HepG2 (cell line): ENCODE data around the gene PCBD1. TPM values are rescaled to one million over a fixed set of nuclear protein-coding genes. Genes with fewer than 3 reads are reported as not detected.
"Not testable (repeated sequence)": the region's sequence is repeated elsewhere in the genome, so short reads cannot be mapped to it uniquely, and the experiment has no call there.

Experiments
- ATAC-seq: fragments of 200-7000 bp; cut with Tn5 transposase; 3 replicates; pipeline ENCODE4 v1.9.1; 2020; ENCODE audit warnings: mild to moderate bottlenecking, moderate library complexity
- BruUV-seq: library from RNA; stranded (reverse); fragments of 400-500 nt; replicated peaks from 2 replicates; lab custom pipeline; 2021; lab: Mats Ljungman, UMichigan
- CTCF ChIA-PET: fragments of 300-600 bp; formaldehyde crosslinking; extraction: SDS; loops from one replicate; lab custom pipeline; 2021; ENCODE audit warnings: low total read pairs, inconsistent platforms, low intra/inter-chr PET ratio; lab: Yijun Ruan, JAX
- POLR2A ChIA-PET: fragments of 350-600 bp; sonication (Branson Sonifier 250); formaldehyde crosslinking; loops from one replicate; lab custom pipeline; 2020; ENCODE audit warnings: antibody characterized with exemption, inconsistent platforms; lab: Yijun Ruan, JAX
- DNase-seq: peaks from one replicate; pipeline ENCODE4 v3.0.0-alpha.2; 2015; ENCODE audit warnings: low spot score
- FAIRE-seq: peaks from 3 replicates; lab custom pipeline; 2011; peaks lifted over from hg19 to GRCh38; lab: Jason Lieb, UNC
- H2AFZ ChIP-seq: one replicate; pipeline ENCODE4 v1.6.1; 2011; ENCODE audit warnings: low read length, inconsistent platforms
- H3K27ac ChIP-seq: fragments of 300-600 bp; 3 replicates; pipeline ENCODE4 v1.8.0; 2011; ENCODE audit warnings: mixed run types, mild to moderate bottlenecking, mixed read lengths, low read length, inconsistent platforms; ENCODE audit not compliant: insufficient read depth; ENCODE audit errors: extremely low read length
- H3K27me3 ChIP-seq, 2 experiments: fragments of 200-600 bp in 1 of 2; 2 replicates in 1 of 2; 3 replicates in 1 of 2; pipeline versions ENCODE4 v1.6.0 to v1.8.0; 2011; ENCODE audit warnings: low read length in 2 of 2, mild to moderate bottlenecking in 2 of 2, moderate library complexity in 2 of 2, inconsistent platforms in 1 of 2; ENCODE audit not compliant: insufficient read depth in 2 of 2, control insufficient read depth in 1 of 2
- H3K36me3 ChIP-seq, 2 experiments: fragments of 200-600 bp in 1 of 2; replicated peaks in 1 of 2; 2 replicates in 1 of 2; 3 replicates in 1 of 2; pipeline versions ENCODE4 v1.5.1 to v1.8.0; 2011; ENCODE audit warnings: low read length in 2 of 2, inconsistent platforms in 1 of 2; ENCODE audit not compliant: insufficient read depth in 2 of 2, control insufficient read depth in 1 of 2
- H3K4me1 ChIP-seq: 2 replicates; pipeline ENCODE4 v1.5.1; 2012; ENCODE audit warnings: low read length, inconsistent platforms; ENCODE audit not compliant: insufficient read depth
- H3K4me2 ChIP-seq: 2 replicates; pipeline ENCODE4 v1.6.0; 2011; ENCODE audit warnings: low read depth, low read length, inconsistent platforms
- H3K4me3 ChIP-seq, 3 experiments: fragments of 200-600 bp in 1 of 3; sonication (generic), shearing (Covaris generic) in 1 of 3; replicated peaks in 1 of 3; 2 replicates each; pipeline ENCODE4 v1.5.1; 2011 to 2016; ENCODE audit warnings: low read length in 3 of 3, inconsistent platforms in 2 of 3, low read depth in 2 of 3, mild to moderate bottlenecking in 2 of 3, control low read depth in 1 of 3, mixed read lengths in 1 of 3; ENCODE audit not compliant: insufficient read depth in 1 of 3
- H3K79me2 ChIP-seq: one replicate; pipeline ENCODE4 v1.6.1; 2011; ENCODE audit warnings: low read length, inconsistent platforms; ENCODE audit not compliant: insufficient read depth
- H3K9ac ChIP-seq: 2 replicates; pipeline ENCODE4 v1.6.0; 2011; ENCODE audit warnings: mild to moderate bottlenecking, low read depth, low read length, inconsistent platforms; ENCODE audit not compliant: insufficient read depth
- H3K9me3 ChIP-seq: 2 replicates; pipeline ENCODE4 v1.5.1; 2012; ENCODE audit warnings: mild to moderate bottlenecking, low read length
- H4K20me1 ChIP-seq: 2 replicates; pipeline ENCODE4 v1.6.0; 2011; ENCODE audit warnings: inconsistent platforms, mild to moderate bottlenecking, low read length, moderate library complexity; ENCODE audit not compliant: insufficient read depth
- GTF2F1 ChIP-seq: fragments of 150-350 bp; IDR thresholded peaks from 2 replicates; pipeline ENCODE4 v1.6.1; 2014; ENCODE audit warnings: low read length
- HNRNPL ChIP-seq: fragments of 200-400 bp; formaldehyde crosslinking; IDR thresholded peaks from 2 replicates; pipeline ENCODE4 v1.6.1; 2017; ENCODE audit warnings: mild to moderate bottlenecking, low read depth, low read length
- PHB2 ChIP-seq: fragments of 450-650 bp; IDR thresholded peaks from 2 replicates; pipeline ENCODE4 v1.6.1; 2018; ENCODE audit not compliant: partially characterized antibody
- SCMH1 ChIP-seq: sonication (generic); formaldehyde crosslinking; IDR thresholded peaks from 2 replicates; pipeline ENCODE4 v1.9.0; 2021; ENCODE audit warnings: missing genetic modification reagents, mild to moderate bottlenecking, borderline replicate concordance
- ZC3H13 ChIP-seq: sonication (generic); formaldehyde crosslinking; IDR thresholded peaks from 2 replicates; pipeline ENCODE4 v1.8.1; 2023; ENCODE audit warnings: mild to moderate bottlenecking, missing genetic modification reagents, moderate library complexity
- ZFAT ChIP-seq: sonication (generic); formaldehyde crosslinking; conservative IDR thresholded peaks from 2 replicates; pipeline ENCODE4 v1.8.1; 2023; ENCODE audit warnings: missing genetic modification reagents, inconsistent platforms
- ZNF142 ChIP-seq: sonication (generic); formaldehyde crosslinking; IDR thresholded peaks from 2 replicates; pipeline ENCODE4 v1.4.0; 2020; ENCODE audit warnings: missing genetic modification reagents
- ZNF780A ChIP-seq: sonication (generic); formaldehyde crosslinking; IDR thresholded peaks from 2 replicates; pipeline ENCODE4 v1.8.0; 2022; ENCODE audit warnings: mild to moderate bottlenecking, missing genetic modification reagents, moderate library complexity
- WGBS: methylation state at CpG from one replicate; pipeline ENCODE4 v1.1.6; 2017; ENCODE audit warnings: low lambda C conversion rate; 5-methylcytosine and 5-hydroxymethylcytosine counted together
- in situ Hi-C: cut with HindIII; loops from 2 replicates; pipeline ENCODE4 v1.10.0; 2017; ENCODE audit warnings: low pct_unique_long_range_greater_than_20kb; ENCODE audit not compliant: extremely low pct_ligation_motif_present
- intact Hi-C: fragments of 100-400 bp; cut with micrococcal nuclease; formaldehyde crosslinking; loops from one replicate; pipeline ENCODE4 v1.10.0; 2022; ENCODE audit not compliant: unreplicated experiment
- polyA plus RNA-seq, 8 experiments: library from polyadenylated mRNA; depleted of rRNA in 3 of 8; stranded (reverse) in 7 of 8; unstranded in 1 of 8; fragments of >200 nt; fragmentation: Illumina TruSeq in 4 of 8; extraction: Trizol in 4 of 8; gene quantifications; 2 replicates each; pipeline versions ENCODE4 v1.2.1 to v1.2.3, GENCODE V29; 2011 to 2016; ENCODE audit warnings: low read depth in 4 of 8, missing spikeins in 1 of 8, mixed read lengths in 1 of 8; ENCODE audit not compliant: insufficient read depth in 1 of 8
- total RNA-seq, 5 experiments: library from RNA; depleted of rRNA; stranded (reverse); fragments of >200 nt; fragmentation: Illumina TruSeq; extraction: Trizol; gene quantifications; 2 replicates each; pipeline ENCODE4 v1.2.3, GENCODE V29; 2016; ENCODE audit warnings: low read depth in 1 of 5
- TF ChIP-seq, protein P1 (sequence below): IDR thresholded peaks from 2 replicates; pipeline ENCODE4 v1.6.1; 2016; ENCODE audit warnings: low read depth, missing genetic modification reagents, missing compliant biosample characterization

Gene PCBD1
- total and polyA plus RNA-seq, 2 of the 13 experiments (the other 11 are each of a cell fraction or from before 2014, with no cell fraction given) = 95.3 to 168 TPM

DNA sequence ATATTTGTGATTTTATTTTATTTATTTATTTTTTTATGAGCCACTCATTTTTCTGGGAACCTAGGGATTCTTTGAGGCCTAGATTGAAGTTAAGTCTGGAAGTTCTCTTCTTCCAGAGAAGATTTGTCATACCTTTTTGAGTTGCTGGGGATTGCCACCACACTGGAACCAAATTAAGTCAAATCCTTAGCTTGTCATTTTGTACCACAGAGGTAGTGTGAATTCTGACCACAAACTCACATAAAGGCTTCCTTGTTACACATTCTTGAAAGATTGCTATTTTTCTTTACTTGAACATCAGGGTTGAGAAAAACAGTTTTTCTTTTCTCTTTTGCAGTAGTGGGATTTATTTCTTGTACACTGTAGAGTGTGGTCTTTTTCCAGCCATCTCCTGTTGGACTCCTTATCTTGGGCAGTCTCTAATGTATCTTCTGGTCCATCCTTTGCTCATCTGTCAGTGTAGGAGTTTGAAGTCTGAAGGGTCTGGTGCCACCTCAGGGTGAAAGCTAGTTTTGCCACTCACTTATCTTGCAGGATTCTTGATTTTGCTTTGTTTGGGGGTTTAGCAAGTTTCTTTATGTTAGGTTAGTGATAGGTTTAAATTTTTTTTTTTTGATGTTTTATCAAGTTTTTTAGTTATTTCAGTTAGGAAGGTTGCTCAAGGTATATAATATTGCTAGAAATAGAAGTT lies 24.8 kb downstream of the PCBD1 start (continued):
- TF ChIP-seq, protein P1, sequence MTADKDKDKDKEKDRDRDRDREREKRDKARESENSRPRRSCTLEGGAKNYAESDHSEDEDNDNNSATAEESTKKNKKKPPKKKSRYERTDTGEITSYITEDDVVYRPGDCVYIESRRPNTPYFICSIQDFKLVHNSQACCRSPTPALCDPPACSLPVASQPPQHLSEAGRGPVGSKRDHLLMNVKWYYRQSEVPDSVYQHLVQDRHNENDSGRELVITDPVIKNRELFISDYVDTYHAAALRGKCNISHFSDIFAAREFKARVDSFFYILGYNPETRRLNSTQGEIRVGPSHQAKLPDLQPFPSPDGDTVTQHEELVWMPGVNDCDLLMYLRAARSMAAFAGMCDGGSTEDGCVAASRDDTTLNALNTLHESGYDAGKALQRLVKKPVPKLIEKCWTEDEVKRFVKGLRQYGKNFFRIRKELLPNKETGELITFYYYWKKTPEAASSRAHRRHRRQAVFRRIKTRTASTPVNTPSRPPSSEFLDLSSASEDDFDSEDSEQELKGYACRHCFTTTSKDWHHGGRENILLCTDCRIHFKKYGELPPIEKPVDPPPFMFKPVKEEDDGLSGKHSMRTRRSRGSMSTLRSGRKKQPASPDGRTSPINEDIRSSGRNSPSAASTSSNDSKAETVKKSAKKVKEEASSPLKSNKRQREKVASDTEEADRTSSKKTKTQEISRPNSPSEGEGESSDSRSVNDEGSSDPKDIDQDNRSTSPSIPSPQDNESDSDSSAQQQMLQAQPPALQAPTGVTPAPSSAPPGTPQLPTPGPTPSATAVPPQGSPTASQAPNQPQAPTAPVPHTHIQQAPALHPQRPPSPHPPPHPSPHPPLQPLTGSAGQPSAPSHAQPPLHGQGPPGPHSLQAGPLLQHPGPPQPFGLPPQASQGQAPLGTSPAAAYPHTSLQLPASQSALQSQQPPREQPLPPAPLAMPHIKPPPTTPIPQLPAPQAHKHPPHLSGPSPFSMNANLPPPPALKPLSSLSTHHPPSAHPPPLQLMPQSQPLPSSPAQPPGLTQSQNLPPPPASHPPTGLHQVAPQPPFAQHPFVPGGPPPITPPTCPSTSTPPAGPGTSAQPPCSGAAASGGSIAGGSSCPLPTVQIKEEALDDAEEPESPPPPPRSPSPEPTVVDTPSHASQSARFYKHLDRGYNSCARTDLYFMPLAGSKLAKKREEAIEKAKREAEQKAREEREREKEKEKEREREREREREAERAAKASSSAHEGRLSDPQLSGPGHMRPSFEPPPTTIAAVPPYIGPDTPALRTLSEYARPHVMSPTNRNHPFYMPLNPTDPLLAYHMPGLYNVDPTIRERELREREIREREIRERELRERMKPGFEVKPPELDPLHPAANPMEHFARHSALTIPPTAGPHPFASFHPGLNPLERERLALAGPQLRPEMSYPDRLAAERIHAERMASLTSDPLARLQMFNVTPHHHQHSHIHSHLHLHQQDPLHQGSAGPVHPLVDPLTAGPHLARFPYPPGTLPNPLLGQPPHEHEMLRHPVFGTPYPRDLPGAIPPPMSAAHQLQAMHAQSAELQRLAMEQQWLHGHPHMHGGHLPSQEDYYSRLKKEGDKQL (CRISPR knock-in tag) = no peak
- TF ChIP-seq ZNF142 (CRISPR knock-in tag) (no peak), PHB2 (no peak), ZNF780A (CRISPR knock-in tag) (no peak), ZFAT (CRISPR knock-in tag) (no peak), GTF2F1 (no peak), HNRNPL (no peak), ZC3H13 (CRISPR knock-in tag) (no peak), SCMH1 (CRISPR knock-in tag) (no peak)

- POLR2A ChIA-PET, FAIRE-seq, CTCF ChIA-PET, H3K27me3 ChIP-seq, H3K79me2 ChIP-seq, in situ Hi-C loops, H3K9me3 ChIP-seq, intact Hi-C loops, H3K4me3 ChIP-seq, H3K9ac ChIP-seq, H4K20me1 ChIP-seq, H3K4me1 ChIP-seq, BruUV-seq, H3K4me2 ChIP-seq, DNase-seq, H3K27ac ChIP-seq, H2AFZ ChIP-seq, ATAC-seq: not testable (repeated sequence)
- WGBS = 97% methylated on average over 14 of the region's 42 CpGs
- peaks cover 5 to 23% of the 10 kb centered on the region in 2 experiments for H3K36me3 ChIP-seq
Measured at GRCh38 chr10:70861495-70862197, 26.7 kb downstream of the PCBD1 start.
